HG02870 (cell line): ENCODE measurements around the gene COL4A1.

Experiments used
- ATAC-seq: cut with Tn5 transposase; IDR thresholded peaks from one replicate; pipeline ENCODE4 v1.9.1; 2021; ENCODE audit warnings: mild to moderate bottlenecking, moderate library complexity; ENCODE audit not compliant: unreplicated experiment

The COL4A1 gene

GRCh38 chr13:110306960-110307766 is at the start of gene COL4A1, which contains the start of gene COL4A2:
Gene COL4A1 (minus strand): TSS chr13:110307157. CDS start chr13:110307027, 130 bp downstream.
Gene COL4A2 (plus strand): TSS chr13:110307284. CDS start chr13:110307904, 620 bp downstream.
- ATAC-seq: no peak

GRCh38 chr13:110356362-110356761 is 49.4 kb upstream of the COL4A1 start:
- ATAC-seq: no peak

GRCh38 chr13:110354715-110355473 is 47.9 kb upstream of the COL4A1 start:
- ATAC-seq: no peak

GRCh38 chr13:110354123-110354627 is 47.2 kb upstream of the COL4A1 start:
- no peak for ATAC-seq

- no peak for ATAC-seq
These were observed 46.5 kb upstream of the COL4A1 start for GRCh38 chr13:110353339-110353977.

- no peak for ATAC-seq
These were observed 45.8 kb upstream of the COL4A1 start for GRCh38 chr13:110352735-110353134.

- no peak for ATAC-seq
These were observed 44.9 kb upstream of the COL4A1 start for GRCh38 chr13:110351636-110352420.

- ATAC-seq: no peak
These were observed 43.6 kb upstream of the COL4A1 start for GRCh38 chr13:110350509-110350908.

- no peak for ATAC-seq
These were observed 43.1 kb upstream of the COL4A1 start for GRCh38 chr13:110350049-110350448.

- no peak for ATAC-seq
These were observed 42.3 kb upstream of the COL4A1 start for GRCh38 chr13:110349239-110349638.

GRCh38 chr13:110348309-110349105 is 41.5 kb upstream of the COL4A1 start:
- no peak for ATAC-seq

- ATAC-seq: no peak
These were observed 40.8 kb upstream of the COL4A1 start for GRCh38 chr13:110347535-110348308.

GRCh38 chr13:110347088-110347487 is 40.1 kb upstream of the COL4A1 start:
- ATAC-seq: no peak

- no peak for ATAC-seq
These were observed 39.7 kb upstream of the COL4A1 start for GRCh38 chr13:110346661-110347067.

GRCh38 chr13:110345701-110346100 is 38.7 kb upstream of the COL4A1 start:
- no peak for ATAC-seq

- no peak for ATAC-seq
These were observed 38.3 kb upstream of the COL4A1 start for GRCh38 chr13:110345266-110345665.

- ATAC-seq: no peak
These were observed 37.4 kb upstream of the COL4A1 start for GRCh38 chr13:110344320-110344719.

GRCh38 chr13:110343241-110343865 is 36.4 kb upstream of the COL4A1 start:
- no peak for ATAC-seq
